Astrocyte (in vitro differentiated cells and primary cell): ENCODE measurements around the gene RPS2. TPM values are rescaled to one million over a fixed set of nuclear protein-coding genes. Genes with fewer than 3 reads are reported as not detected.

Experiments used
- DNase-seq: peaks from one replicate; pipeline ENCODE4 v3.0.0-alpha.2; 2010; ENCODE audit warnings: low read depth
- FAIRE-seq: peaks from 2 replicates; lab custom pipeline; 2011; peaks lifted over from hg19 to GRCh38; lab: Jason Lieb, UNC
- H2AFZ ChIP-seq: 2 replicates; pipeline ENCODE4 v1.6.0; 2012; ENCODE audit warnings: low read depth, low read length, inconsistent platforms
- H3K27ac ChIP-seq: 2 replicates; pipeline ENCODE4 v1.5.1; 2011; ENCODE audit warnings: low read depth, low read length, inconsistent platforms
- H3K27me3 ChIP-seq: 2 replicates; pipeline ENCODE4 v1.6.0; 2011; ENCODE audit warnings: low read length, inconsistent platforms; ENCODE audit not compliant: insufficient read depth
- H3K36me3 ChIP-seq: 2 replicates; pipeline ENCODE4 v1.5.1; 2011; ENCODE audit warnings: low read length, inconsistent platforms; ENCODE audit not compliant: insufficient read depth
- H3K4me1 ChIP-seq: 2 replicates; pipeline ENCODE4 v1.5.1; 2011; ENCODE audit warnings: low read length, inconsistent platforms; ENCODE audit not compliant: insufficient read depth
- H3K4me2 ChIP-seq: 2 replicates; pipeline ENCODE4 v1.6.0; 2012; ENCODE audit warnings: low read length, inconsistent platforms
- H3K4me3 ChIP-seq: 2 replicates; pipeline ENCODE4 v1.5.1; 2011; ENCODE audit warnings: low read depth, mild to moderate bottlenecking, low read length, inconsistent platforms; ENCODE audit not compliant: insufficient read depth
- H3K79me2 ChIP-seq: 2 replicates; pipeline ENCODE4 v1.6.0; 2012; ENCODE audit warnings: mild to moderate bottlenecking, low read length, inconsistent platforms; ENCODE audit not compliant: insufficient read depth
- H3K9ac ChIP-seq: 2 replicates; pipeline ENCODE4 v1.6.0; 2012; ENCODE audit warnings: mild to moderate bottlenecking, low read length, inconsistent platforms
- H3K9me3 ChIP-seq: 2 replicates; pipeline ENCODE4 v1.5.1; 2012; ENCODE audit warnings: low read depth, mild to moderate bottlenecking, low read length, inconsistent platforms; ENCODE audit not compliant: insufficient read depth
- H4K20me1 ChIP-seq: 2 replicates; pipeline ENCODE4 v1.6.0; 2012; ENCODE audit warnings: low read length, inconsistent platforms; ENCODE audit not compliant: insufficient read depth
- H3K27ac Mint-ChIP-seq: one replicate; pipeline ENCODE4 v1.8.0; 2021; ENCODE audit warnings: mild to moderate bottlenecking, mixed read lengths; ENCODE audit not compliant: unreplicated experiment
- H3K27me3 Mint-ChIP-seq: one replicate; pipeline ENCODE4 v1.8.0; 2021; ENCODE audit warnings: low read depth, mixed read lengths; ENCODE audit not compliant: unreplicated experiment
- H3K36me3 Mint-ChIP-seq: one replicate; pipeline ENCODE4 v1.8.0; 2021; ENCODE audit warnings: low read depth, mixed read lengths; ENCODE audit not compliant: unreplicated experiment
- H3K4me1 Mint-ChIP-seq: one replicate; pipeline ENCODE4 v1.8.0; 2021; ENCODE audit warnings: low read depth, mixed read lengths; ENCODE audit not compliant: unreplicated experiment
- H3K4me3 Mint-ChIP-seq: one replicate; pipeline ENCODE4 v1.8.0; 2021; ENCODE audit warnings: mild to moderate bottlenecking, moderate library complexity, mixed read lengths; ENCODE audit not compliant: unreplicated experiment
- H3K9me3 Mint-ChIP-seq: one replicate; pipeline ENCODE4 v1.8.0; 2021; ENCODE audit warnings: mild to moderate bottlenecking, mixed read lengths; ENCODE audit not compliant: unreplicated experiment
- CTCF ChIP-seq: IDR thresholded peaks from 2 replicates; pipeline ENCODE4 v1.5.1; 2011; ENCODE audit warnings: low read depth, mild to moderate bottlenecking, inconsistent platforms, low read length, moderate library complexity; ENCODE audit not compliant: insufficient read depth
- EZH2 ChIP-seq: IDR thresholded peaks from 2 replicates; pipeline ENCODE4 v1.6.1; 2012; ENCODE audit warnings: mild to moderate bottlenecking, low read length, inconsistent platforms; ENCODE audit not compliant: insufficient read depth
- total RNA-seq: library from RNA; stranded (reverse); gene quantifications from 2 replicates; pipeline ENCODE4 v1.2.1, GENCODE V29; 2021

Gene RPS2
- total RNA-seq, 1 donor from 2014 or later, result 2,534 TPM

GRCh38 chr16:1971796-1972489, 7.3 kb upstream of the RPS2 start, which contains the start of gene TBL3:
Gene TBL3 (plus strand): TSS chr16:1972053. CDS start chr16:1972165, 112 bp downstream.
- H3K27ac Mint-ChIP-seq, result peak within 1 kb of the TSS; percentile 98
- H3K9me3 Mint-ChIP-seq, result no peaks in the 10 kb centered on the region
- TF ChIP-seq EZH2 (no peak), CTCF (no peak)
- FAIRE-seq (peak; percentile 37), DNase-seq (peak; percentile 87)
- H3K4me1 Mint-ChIP-seq, result peaks cover 11% of the 10 kb centered on the region
- H3K27me3 Mint-ChIP-seq, result no peaks in the 10 kb centered on the region
- H3K27me3 ChIP-seq, result no peaks in the 10 kb centered on the region
- H3K9ac ChIP-seq, result peak within 1 kb of the TSS; percentile 91
- H3K36me3 Mint-ChIP-seq, result peaks cover 4% of the 10 kb centered on the region
- H3K4me1 ChIP-seq, result peaks cover 11% of the 10 kb centered on the region
- H3K9me3 ChIP-seq, result no peaks in the 10 kb centered on the region
- H3K4me2 ChIP-seq, result peak within 1 kb of the TSS; percentile 94
- H3K4me3 Mint-ChIP-seq, result peak within 1 kb of the TSS; percentile 93
- H3K79me2 ChIP-seq, result peaks cover 37% of the 10 kb centered on the region
- H3K4me3 ChIP-seq, result peak within 1 kb of the TSS; percentile 89
- peaks cover 22% of the 10 kb centered on the region for H4K20me1 ChIP-seq
- H3K36me3 ChIP-seq, result peaks cover 6% of the 10 kb centered on the region
- peak within 1 kb of the TSS; percentile 78 for H2AFZ ChIP-seq
- H3K27ac ChIP-seq, result peak within 1 kb of the TSS; percentile 79

GRCh38 chr16:1968146-1968953, 3.7 kb upstream of the RPS2 start:
- Histone ChIP-seq H3K4me1 (peaks cover 24% of the 10 kb centered on the region), H3K27ac (no peak overlapping the region), H3K27me3 (no peaks in the 10 kb centered on the region), H2AFZ (no peak overlapping the region), H3K9me3 (no peaks in the 10 kb centered on the region), H3K9ac (no peak overlapping the region), H4K20me1 (peaks cover 24% of the 10 kb centered on the region), H3K36me3 (peaks cover 5% of the 10 kb centered on the region), H3K79me2 (peaks cover 55% of the 10 kb centered on the region), H3K4me3 (no peak overlapping the region), H3K4me2 (no peak overlapping the region)
- H3K27ac Mint-ChIP-seq, result no peak overlapping the region
- FAIRE-seq, result no peak
- H3K27me3 Mint-ChIP-seq, result no peaks in the 10 kb centered on the region
- no peak for DNase-seq
- no peaks in the 10 kb centered on the region for H3K9me3 Mint-ChIP-seq
- H3K36me3 Mint-ChIP-seq, result peaks cover 10% of the 10 kb centered on the region
- H3K4me3 Mint-ChIP-seq, result peak overlapping the region; percentile 45
- TF ChIP-seq EZH2 (no peak), CTCF (no peak)
- peaks cover 17% of the 10 kb centered on the region for H3K4me1 Mint-ChIP-seq
